GM18502 (cell line): ENCODE results near the gene MBNL2.

ENCODE experiments used
- ATAC-seq: cut with Tn5 transposase; IDR thresholded peaks from one replicate; pipeline ENCODE4 v1.9.1; 2021; ENCODE audit warnings: mild to moderate bottlenecking; ENCODE audit not compliant: unreplicated experiment, poor library complexity

Gene MBNL2

DNA sequence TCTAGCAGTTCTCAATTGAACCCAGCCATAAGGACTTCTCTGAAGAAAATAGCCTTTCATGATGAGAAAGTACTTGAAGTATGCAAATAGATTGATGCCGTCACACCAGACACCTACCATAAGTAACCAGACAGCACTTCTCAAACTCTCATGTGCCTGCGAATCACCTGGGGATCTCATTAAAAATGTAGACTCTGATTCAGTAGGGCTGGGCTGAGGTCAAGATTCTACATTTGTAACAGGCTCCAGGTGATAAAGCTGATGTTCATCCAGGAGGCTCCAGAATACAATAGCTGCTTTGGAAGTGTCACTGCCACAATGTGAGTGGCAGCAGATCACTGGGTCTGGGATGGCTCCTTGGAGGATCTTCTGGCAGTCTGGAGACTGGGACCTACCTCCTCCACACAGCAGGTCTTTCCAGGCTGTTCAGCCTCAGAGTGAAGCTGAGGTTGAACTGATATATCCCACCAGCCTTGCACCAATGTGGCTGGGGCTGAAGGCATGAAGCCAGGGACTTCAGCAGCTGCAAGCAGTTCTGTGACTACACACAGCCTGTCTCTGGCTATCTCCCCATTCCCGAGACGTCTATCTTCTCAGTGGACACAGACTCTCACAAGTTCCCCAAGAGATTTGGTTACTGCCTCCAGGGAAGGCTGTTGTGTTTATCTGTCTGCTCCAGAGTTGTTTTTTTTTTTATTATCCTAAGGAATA is 9.1 kb downstream of the MBNL2 start:
- no peak for ATAC-seq

DNA sequence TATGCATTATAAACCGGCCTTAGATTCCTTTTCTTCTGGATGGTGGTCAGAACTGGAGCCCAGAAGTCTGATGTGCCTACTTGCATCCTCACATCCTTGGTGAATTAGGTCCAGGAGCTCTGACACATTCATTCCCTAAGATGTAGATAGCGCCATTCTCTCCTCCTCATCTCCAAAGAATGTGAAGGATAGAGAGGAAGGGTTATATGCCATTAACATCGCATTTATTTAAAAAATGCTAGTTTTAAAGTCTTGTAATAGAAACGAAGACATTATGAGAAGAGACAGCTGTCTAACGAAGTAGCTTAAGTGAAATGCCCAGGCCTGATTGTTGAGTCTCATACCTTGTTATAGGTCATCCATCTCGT is 9.7 kb downstream of the MBNL2 start:
- no peak for ATAC-seq

DNA sequence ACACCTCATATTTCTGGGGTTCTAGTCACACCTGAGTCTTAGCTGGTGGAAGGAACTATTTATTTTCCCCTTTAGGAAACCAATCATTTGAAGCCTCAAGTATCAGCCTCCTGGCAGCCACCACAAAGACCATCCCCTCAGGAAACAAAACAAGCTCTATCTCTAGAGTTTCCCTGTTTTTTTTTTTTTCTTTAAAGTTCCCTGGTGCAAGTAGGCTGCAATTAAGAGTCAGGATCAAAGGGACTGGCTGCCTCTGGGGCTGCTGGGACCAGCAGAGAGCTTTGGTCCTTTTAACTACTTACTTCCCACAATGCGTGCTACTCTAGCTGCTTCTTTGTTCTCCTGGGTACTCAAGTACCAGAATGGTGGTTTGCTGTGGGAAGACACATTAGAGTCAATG is 11.4 kb downstream of the MBNL2 start:
- no peak for ATAC-seq

DNA sequence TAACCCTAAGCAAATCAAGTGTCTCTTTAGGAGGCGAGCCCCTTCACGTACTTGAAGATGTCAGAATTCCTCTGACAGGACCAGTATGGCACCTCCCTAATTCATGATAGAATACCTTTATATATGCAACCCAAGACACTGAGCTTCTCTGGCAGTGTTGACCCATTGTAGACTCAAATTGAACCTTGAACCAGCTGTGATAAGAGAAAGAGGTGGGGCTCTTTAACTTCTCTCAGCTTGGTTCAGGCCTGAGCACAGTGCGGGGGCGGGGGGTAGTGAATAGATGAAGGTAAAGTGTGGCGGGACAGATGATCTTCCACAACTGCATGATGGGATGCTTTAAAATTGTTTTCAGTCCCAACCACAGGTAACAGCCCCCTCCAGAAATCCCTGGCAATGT is 12.1 kb downstream of the MBNL2 start:
- ATAC-seq = no peak

DNA sequence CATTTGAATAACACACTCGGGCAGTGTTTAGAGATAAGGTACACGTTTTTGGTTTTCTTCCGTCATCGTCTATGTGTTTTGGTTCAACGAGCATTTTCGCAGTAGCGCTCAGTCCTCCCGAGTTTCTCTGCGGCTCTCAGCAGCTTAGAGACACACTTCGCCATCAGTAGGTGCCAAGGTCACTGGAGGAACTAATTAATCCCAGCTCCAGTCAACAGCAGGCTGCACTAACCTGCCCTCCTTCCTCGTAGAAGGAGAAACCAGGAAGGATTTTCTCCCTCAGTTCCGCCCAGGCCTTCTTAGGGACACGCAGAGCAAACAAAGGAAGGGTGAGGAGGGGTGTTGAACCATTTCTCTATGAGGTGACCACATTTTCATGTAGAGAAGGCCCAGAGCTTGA is 12.6 kb downstream of the MBNL2 start:
- no peak for ATAC-seq

DNA sequence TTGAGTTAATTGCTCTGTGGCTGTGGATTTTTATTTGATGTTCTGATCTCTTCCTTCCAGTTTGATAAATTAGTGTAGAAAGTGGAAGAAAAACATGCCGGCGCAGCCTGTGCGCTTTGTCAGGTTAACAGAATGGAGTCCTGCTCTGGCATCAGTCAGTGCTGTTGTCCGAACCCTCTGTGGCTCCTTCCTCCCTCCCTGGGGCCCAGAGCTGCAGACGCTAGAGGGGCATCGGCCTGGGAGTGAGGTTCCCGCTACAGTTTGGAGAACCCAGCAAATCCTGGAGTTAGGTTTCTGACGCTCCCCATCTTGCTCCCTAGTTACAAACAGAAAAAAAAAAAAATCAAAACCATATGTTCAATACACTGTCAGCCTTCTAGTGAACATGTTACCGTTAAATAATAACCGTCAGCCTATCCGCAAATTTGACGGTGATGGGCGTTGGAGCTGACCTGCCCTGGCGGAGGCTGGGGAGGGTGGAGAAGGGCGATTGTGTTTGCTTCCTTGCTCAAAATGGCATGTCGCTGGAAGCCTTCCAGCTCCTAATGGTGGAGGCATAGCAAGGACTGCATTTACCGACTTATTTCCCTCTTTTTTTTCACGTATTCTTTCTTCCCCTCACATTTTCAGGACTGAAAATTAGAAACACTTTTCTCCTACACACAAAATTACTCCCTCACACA is 13.6 kb downstream of the MBNL2 start:
- ATAC-seq = no peak

DNA sequence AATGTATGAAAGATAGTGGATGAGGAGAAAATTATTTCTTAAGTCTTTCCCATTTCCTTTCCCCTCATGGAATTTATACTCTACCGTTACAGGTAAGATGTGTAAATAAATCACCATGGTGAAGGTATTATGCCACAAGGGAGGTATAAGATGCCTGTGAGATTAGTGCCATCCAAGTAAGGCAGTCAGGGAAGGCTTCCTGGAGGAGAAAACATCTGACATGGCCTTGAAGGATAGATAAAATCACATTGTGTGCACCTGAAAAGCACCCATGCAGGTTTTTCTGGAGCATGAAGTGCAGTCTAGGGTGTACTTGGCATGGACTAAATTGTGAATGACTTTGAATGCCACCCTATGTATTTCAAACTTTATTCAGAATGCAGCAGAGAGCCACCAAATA is 15.3 kb downstream of the MBNL2 start:
- no peak for ATAC-seq

DNA sequence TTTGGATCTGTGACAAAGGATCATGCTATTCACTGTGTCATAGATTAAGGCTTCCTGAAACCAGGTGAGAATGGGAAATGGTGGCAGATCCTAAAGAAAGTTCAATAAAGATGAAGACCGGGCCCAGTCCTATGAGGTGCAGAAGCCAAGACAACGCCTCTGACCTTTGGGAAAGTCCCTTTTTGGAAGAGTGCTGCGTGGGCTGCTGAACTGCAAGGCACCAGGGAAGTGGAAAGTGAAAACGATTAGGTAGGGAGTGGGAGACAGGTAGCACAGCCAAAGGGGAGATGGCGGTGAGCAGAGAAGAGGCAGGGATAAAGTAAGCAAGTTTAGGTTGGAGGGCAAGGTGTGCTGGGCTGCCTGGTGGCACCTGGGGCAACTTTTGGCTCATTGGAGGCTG is 16.3 kb downstream of the MBNL2 start:
- no peak for ATAC-seq

DNA sequence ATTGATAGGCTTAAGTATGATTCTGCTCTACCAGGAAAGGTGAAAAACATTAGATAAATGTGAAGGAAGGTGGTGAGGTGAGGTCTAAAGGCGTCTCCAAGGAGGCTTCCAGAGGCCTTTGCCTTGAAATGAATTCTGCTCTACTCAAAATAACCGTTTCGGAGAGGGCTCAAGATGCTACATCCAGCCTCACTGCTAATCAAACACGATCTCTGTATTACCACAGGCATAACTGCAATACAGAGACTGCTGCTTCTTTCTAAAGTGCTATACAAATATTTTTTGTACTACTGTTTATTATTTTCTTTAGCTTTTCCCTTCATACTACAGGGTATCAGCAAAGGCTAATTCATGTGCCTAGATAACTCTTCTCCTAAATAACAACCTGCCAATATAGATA is 16.8 kb downstream of the MBNL2 start:
- no peak for ATAC-seq

DNA sequence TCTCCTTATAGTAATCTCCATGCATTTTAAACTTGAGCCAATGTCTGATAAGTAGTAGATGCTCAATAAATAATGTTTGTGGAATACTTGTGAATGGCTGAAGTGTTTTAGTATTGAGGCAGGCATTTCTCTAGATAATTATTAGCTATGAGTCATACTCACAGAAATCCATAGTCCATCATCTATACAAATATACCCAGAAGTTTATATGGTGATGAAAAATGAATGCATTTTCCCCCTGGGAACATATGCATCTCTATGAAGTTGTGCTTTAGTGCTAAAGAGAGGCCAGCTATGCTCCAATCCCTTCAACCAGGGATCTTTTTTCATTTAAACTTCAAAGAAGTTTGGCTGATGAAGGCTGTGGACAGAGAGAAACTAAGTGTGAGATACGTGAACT is 17.2 kb downstream of the MBNL2 start:
- ATAC-seq = no peak

DNA sequence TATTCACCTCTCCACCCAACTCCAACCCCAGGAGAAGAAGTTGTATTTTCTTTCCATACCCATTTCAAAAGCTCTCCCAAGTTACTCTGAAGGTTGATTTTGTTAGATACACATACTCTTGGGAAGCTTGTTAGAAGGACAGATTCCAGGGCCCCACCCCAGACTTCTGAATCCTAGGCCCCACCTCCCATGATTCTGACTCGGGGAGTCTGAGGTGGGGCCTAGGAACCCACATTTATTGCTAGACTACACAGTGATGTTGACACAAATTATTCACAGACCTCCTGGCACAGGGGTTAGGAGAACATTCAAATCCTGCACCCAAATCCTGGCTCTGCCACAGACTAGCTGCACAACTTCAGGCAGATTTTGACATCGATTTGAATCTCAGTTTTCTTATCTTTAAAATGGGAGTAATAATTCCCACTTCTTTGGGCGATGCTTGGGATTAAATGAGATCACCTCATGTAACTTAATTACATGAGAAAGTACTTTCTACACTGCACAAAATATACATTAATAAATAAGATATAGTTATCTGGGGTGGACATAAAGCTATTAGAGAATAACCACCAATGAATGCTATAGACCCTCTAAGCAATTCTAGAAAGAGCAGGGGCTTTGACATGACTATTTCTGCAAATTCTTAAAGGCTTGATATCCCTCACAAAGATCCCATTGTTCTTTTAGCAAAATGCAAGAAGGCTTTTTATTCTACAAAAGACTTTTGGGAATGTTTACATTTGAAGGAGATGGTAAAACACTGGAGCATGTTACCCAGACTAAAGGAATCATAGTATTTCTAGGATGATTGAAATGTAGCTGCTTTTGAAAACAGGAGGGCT is 18.0 kb downstream of the MBNL2 start:
- ATAC-seq = no peak

DNA sequence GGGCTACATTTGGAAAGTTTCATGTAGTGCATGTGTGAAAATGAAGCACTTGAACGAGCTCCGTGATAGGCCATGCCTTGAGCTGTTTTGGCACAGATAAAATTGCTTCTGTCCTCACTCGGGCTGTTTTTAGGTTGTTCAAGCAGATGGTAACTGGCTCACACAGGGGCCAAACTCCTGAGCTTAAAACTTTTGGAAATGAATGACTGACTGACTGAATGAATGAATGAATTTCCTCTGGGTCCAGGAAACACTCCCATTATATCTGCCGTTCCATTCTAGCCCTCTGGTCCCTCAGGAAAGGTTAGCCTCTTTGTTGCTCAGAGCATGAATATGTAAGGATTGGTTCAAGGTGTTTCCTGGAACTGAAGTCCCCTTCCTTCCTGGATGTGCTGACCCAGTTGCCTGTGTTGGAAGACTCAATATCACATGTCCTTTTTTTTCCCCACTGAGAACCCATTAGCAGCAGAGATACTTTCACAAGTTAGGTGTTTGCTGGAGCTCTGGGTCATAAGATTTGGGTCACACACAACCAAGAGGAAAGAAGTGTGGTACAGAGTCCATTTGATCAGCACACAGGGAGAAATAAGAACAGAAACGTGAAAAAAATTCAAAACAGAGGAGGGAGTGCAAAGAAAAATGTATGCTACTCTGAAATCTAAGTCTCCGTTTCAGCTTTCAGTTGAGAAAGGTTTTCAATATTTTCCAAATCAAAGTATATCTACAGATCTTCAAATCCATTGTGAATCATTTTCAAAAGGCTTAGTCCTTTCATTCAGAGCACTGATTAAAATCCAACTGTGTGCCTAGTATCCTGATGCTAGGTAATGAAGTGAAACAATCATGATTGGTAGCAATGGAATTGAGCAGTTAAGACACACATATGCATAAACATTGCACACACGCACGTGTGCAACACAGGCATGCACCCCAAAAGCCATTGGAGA is 18.9 kb downstream of the MBNL2 start:
- ATAC-seq = no peak

DNA sequence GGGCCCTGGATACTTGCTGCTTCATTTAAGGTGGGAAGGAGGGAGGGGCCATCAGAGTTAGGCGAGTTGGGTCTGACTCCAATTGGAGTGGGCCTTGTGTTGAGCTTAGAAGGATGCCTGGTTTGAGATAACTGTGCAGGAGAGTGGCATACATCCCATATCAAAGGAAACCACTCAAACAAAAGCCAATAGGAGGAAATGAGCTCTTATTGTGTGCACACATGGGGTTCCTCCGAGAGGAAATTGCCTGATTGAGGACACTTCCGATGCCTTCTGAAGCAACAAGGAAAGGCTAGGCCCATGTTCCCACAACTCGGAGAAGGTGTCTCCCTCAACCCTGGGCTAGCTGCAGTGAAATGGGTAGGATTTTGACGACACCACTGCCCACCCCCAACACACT is 19.6 kb downstream of the MBNL2 start:
- no peak for ATAC-seq

DNA sequence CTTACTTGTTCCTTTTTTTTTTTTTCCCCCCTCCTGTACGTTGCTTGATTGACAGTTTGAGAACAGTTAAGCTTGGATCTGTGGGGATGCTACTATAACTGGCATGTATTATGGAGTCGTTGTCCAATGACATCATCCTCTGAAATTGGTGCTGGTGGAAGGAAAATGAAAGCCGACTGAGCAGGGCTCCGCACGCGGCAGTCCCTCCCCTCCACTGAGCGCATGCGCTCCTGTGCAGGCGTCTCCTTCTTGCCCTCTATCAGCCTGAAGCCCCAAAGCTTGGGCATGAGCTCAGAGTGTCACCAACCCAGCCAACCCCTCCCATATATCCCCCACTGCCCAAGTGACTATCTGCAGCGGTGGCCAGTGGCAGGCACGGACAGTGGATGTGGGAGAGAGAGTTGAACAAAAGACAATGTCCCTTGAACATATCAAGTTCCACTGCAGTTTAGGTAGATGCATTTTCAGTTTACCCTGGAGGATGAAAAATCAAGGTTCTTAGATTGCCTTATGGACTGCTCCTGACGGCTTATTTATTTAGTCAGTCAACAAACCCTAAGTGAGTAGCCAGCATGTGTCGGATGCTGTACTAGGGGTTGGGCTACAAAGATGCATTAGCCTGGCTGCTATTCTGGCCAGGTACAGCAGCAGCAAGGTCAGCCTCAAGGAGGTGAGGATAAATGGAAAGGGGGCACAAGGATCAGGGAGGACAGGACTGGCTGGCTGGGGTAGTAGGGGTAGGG is 20.8 kb downstream of the MBNL2 start:
- no peak for ATAC-seq

DNA sequence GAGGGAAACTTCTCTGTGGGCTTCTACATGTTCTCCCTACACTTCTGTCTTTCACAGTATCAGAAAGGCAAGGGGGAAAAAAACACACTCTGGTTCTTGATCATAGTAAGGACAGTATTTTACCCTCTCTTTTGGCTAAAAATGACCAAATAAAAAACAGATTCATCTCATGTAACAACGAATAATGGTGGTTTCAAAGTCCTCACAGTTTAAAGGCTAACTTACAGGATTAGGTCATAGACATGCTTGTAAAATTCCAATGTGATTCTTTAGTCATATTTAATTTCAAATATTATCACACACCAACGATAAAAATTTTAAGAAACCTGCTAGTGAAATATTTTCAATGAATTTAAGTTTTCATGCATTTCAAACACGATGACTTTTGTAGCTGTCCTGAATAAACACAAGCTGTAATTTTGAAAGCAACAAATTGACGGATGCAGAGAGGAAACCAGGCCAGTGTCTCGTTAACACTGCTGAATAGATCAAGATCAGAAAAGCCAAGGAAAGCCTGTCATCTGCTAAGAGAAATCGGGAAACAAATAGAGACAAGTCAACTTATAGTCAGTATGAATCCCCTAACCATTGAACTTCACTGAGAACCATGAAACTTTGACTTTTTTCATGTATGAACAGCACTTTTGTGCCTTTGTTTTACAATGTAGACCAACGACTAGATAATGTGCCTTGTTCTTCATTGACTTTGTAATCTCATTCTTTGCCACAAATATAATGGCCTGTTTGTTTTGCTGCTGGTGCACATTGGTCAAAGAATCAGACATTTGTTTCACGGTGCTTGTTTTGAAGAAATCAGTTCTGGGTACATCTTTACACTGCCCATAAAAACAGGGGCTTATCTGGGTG is 22.0 kb downstream of the MBNL2 start:
- ATAC-seq = no peak

DNA sequence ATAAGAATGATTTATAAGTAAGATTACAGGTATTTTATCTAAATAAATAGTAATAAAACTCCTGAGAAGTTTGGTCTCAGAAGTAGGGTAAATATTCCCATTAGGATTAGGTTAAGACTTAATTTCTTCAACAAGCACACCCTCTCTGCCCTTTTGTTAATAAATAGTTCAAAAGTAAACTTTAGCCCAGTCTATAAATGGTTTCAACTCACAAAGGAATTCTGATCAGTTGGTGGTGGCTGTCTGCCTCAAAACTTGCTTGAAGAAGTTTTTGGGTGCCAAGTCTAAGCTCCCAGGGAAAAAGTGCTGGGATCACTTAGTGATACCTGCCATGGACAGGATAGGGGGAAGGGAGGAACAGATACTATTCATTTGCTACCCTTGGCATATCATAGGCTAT is 22.9 kb downstream of the MBNL2 start:
- no peak for ATAC-seq

DNA sequence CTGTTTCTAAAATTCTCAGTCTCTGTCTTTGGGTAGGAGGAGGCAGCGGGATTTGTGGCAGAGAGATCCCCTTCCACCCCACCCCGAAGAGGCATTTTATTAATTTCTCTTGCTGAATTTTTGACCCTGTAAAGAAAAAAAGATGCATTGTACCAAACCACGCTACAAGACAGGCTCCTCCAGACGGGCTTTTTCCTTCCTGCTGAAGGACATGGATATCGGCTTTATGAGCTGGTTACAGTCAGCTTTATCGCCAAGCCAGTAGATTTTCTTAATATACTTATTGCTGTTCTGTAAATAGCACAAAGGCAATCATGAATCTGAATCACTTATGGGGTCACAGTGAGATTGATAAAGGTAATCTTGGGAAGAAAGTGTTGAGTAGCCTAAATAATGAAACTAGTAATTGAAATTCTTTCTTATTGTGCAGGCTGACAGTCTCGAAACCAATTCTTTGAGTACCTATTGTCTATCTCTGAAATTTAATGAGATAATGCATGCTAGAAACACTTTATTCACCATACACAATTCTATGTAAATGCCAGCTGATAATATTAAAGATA is 24.5 kb downstream of the MBNL2 start:
- ATAC-seq = no peak

DNA sequence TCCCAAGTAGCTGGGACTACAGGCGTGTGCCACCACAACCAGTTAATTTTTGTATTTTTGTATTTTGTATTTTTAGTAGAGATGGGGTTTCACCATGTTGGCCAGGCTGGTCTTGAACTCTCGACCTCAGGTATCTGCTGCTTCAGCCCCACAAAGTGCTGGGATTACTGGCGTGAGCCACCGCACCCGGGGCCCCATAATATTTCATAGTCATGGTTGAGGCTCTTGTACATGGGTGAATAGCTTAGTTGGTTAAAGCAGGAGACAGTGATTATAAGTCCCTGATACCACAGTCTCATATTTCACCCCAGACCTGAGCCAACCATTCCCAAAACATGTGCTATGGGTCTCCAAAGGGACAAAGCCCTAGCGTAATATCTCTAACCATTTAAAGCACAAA is 26.1 kb downstream of the MBNL2 start:
- ATAC-seq = no peak
